Lung (tissue), 12 donors: ENCODE results near the gene NTM. TPM values are rescaled to one million over a fixed set of nuclear protein-coding genes. Genes with fewer than 3 reads are reported as not detected.

ENCODE experiments used
- ATAC-seq: fragments of 200-7000 bp; cut with Tn5 transposase; one replicate; pipeline ENCODE4 v1.9.1; 2020; ENCODE audit warnings: moderate number of reproducible peaks; ENCODE audit not compliant: insufficient read depth, low FRiP score
- DNase-seq, 3 donors: peaks; one replicate each; pipeline ENCODE4 v3.0.0-alpha.2; 2013 to 2017
- H3K27ac ChIP-seq, 2 donors: one replicate each; pipeline ENCODE4 v1.5.1; 2013; ENCODE audit warnings: mild to moderate bottlenecking in 2 of 2, moderate library complexity in 2 of 2, control low read depth in 1 of 2, inconsistent platforms in 1 of 2, low read depth in 1 of 2, low read length in 1 of 2
- H3K27me3 ChIP-seq, 3 donors: one replicate each; pipeline ENCODE4 v1.5.1; 2013; ENCODE audit warnings: low read length in 2 of 3; ENCODE audit not compliant: control insufficient read depth in 3 of 3, insufficient read depth in 3 of 3
- H3K36me3 ChIP-seq, 4 donors: one replicate each; pipeline ENCODE4 v1.5.1; 2013; ENCODE audit warnings: low read length in 4 of 4, mild to moderate bottlenecking in 1 of 4, moderate library complexity in 1 of 4; ENCODE audit not compliant: control insufficient read depth in 4 of 4, insufficient read depth in 4 of 4
- H3K4me1 ChIP-seq, 5 donors: one replicate each; pipeline ENCODE4 v1.5.1; 2013; ENCODE audit warnings: low read length in 5 of 5, mild to moderate bottlenecking in 2 of 5, moderate library complexity in 1 of 5; ENCODE audit not compliant: control insufficient read depth in 5 of 5, insufficient read depth in 5 of 5
- H3K4me3 ChIP-seq: one replicate; pipeline ENCODE4 v1.5.1; 2013; ENCODE audit warnings: mild to moderate bottlenecking, control low read depth, moderate library complexity
- H3K9ac ChIP-seq, 2 donors: one replicate each; pipeline ENCODE4 v1.5.1; 2013; ENCODE audit warnings: low read length in 2 of 2, control low read depth in 1 of 2; ENCODE audit not compliant: insufficient read depth in 1 of 2
- H3K9me3 ChIP-seq, 4 donors: one replicate each; pipeline ENCODE4 v1.5.1; 2013; ENCODE audit warnings: low read length in 3 of 4, mild to moderate bottlenecking in 1 of 4, moderate library complexity in 1 of 4; ENCODE audit not compliant: control insufficient read depth in 4 of 4, insufficient read depth in 3 of 4
- CTCF ChIP-seq: IDR thresholded peaks from 2 replicates; pipeline ENCODE4 v1.5.1; 2012; ENCODE audit warnings: mild to moderate bottlenecking; ENCODE audit errors: control extremely low read depth, extremely low read depth
- WGBS, 2 donors: extraction: QIAGEN DNeasy Blood & Tissue Kit; methylation state at CpG; one replicate each; pipeline ENCODE4 v1.1.7; 2013; 5-methylcytosine and 5-hydroxymethylcytosine counted together
- polyA plus RNA-seq, 2 donors: library from polyadenylated mRNA; stranded (reverse); fragments of 200-250 nt; gene quantifications; one replicate each; pipeline ENCODE4 v1.2.1, GENCODE V29; 2013
- total RNA-seq, 2 donors: library from RNA; depleted of rRNA in 1 of 2; stranded (reverse); fragments of >200 nt in 1 of 2; gene quantifications; one replicate each; pipeline ENCODE4 v1.2.1, GENCODE V29; 2014 to 2021
- donor health status: control.
- donor health status: control.
- donor health status: Bipolar disorder and iron deficiency.
- donor health status: healthy.
- donor health status: DM: yes; HTN: yes; CAD: no.

Gene NTM
- total and polyA plus RNA-seq, 4 donors, result 0.39 to 30.9 (median 7.2) TPM

- Histone ChIP-seq H3K27ac (no peak overlapping the region), H3K9ac (no peak overlapping the region), H3K4me3 (no peak overlapping the region), H3K9me3 (peaks cover 0 to 5% (median 0%) of the 10 kb centered on the region in 4 donors), H3K27me3 (peaks cover 0 to 6% (median 0%) of the 10 kb centered on the region in 3 donors), H3K4me1 (no peaks in the 10 kb centered on the region), H3K36me3 (no peaks in the 10 kb centered on the region)
- ATAC-seq (no peak), DNase-seq (no peak)
- 85 to 86% methylated on average over 7 of the region's 7 CpGs for WGBS, 2 donors
- no peak for TF ChIP-seq CTCF
Measured at GRCh38 chr11:131766637-131767036, 396.2 kb downstream of the NTM start.

- H3K4me3 ChIP-seq, result no peak overlapping the region
- no peaks in the 10 kb centered on the region for H3K4me1 ChIP-seq
- H3K9me3 ChIP-seq, result peaks cover 0 to 5% (median 0%) of the 10 kb centered on the region in 4 donors
- no peaks in the 10 kb centered on the region for H3K36me3 ChIP-seq
- DNase-seq, result no peak
- TF ChIP-seq CTCF, result no peak
- H3K9ac ChIP-seq, result no peak overlapping the region
- H3K27ac ChIP-seq, result no peak overlapping the region
- ATAC-seq, result no peak
- peaks cover 0 to 6% (median 0%) of the 10 kb centered on the region in 3 donors for H3K27me3 ChIP-seq
- 82 to 84% methylated on average over 4 of the region's 4 CpGs for WGBS, 2 donors
Measured at GRCh38 chr11:131767421-131767820, 397.0 kb downstream of the NTM start.

DNA sequence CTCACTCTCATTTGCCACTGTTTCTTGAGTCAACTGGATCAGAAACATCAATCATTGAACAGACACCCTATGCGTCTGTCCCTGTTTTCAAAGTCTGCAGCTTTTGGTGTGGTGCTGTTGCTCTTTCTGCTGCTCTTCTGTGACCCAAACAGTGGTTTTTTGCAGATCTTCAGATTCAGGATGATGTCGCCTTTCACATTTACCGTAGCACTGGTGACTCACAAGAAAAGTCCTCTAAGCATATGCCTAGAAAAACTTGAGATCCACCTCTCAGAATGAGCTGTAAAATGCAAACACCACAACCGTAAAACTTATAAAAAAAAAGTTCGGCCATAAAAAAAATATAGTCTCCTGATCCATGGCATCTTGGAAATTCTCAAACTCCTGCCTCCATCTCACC lies 400.4 kb downstream of the NTM start:
- peaks cover 0 to 14% (median 0%) of the 10 kb centered on the region in 3 donors for H3K27me3 ChIP-seq
- no peak for DNase-seq
- H3K9ac ChIP-seq, result no peak overlapping the region
- no peaks in the 10 kb centered on the region for H3K4me1 ChIP-seq
- 82 to 89% methylated on average over 5 of the region's 5 CpGs for WGBS, 2 donors
- peaks cover 0 to 2% (median 0%) of the 10 kb centered on the region in 4 donors for H3K9me3 ChIP-seq
- H3K36me3 ChIP-seq, result no peaks in the 10 kb centered on the region
- no peak overlapping the region for H3K4me3 ChIP-seq
- no peak for TF ChIP-seq CTCF
- ATAC-seq, result no peak
- no peak overlapping the region for H3K27ac ChIP-seq

DNA sequence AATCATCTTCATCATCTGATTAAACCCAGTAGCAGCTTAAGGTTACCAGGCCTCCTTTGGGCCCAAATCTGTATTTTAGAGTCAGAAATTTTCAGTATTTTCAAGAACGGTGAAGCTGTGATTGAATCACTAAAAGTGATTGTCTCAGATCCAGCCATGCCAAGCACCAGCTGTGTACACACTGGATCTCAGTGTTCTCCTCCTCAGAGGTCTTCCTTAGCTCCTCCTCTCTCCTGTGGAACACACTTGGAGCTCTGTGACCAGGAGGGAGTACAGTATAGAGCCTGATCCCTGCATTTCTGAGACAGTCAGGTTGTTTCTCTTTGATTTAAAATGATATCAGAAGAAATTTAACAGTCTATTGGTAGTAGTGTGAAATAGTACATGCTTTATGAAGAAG lies 401.1 kb downstream of the NTM start:
- WGBS, 2 donors, result 73 to 100% methylated on average over 1 of the region's 1 CpG
- Histone ChIP-seq H3K4me3 (no peak overlapping the region), H3K9me3 (peaks cover 0 to 2% (median 0%) of the 10 kb centered on the region in 4 donors), H3K27me3 (peaks cover 0 to 14% (median 0%) of the 10 kb centered on the region in 3 donors), H3K36me3 (no peaks in the 10 kb centered on the region), H3K4me1 (no peaks in the 10 kb centered on the region), H3K27ac (no peak overlapping the region), H3K9ac (no peak overlapping the region)
- TF ChIP-seq CTCF, result no peak
- ATAC-seq (no peak), DNase-seq (no peak)
